ENCODE results near the gene DUS1L.

DNA sequence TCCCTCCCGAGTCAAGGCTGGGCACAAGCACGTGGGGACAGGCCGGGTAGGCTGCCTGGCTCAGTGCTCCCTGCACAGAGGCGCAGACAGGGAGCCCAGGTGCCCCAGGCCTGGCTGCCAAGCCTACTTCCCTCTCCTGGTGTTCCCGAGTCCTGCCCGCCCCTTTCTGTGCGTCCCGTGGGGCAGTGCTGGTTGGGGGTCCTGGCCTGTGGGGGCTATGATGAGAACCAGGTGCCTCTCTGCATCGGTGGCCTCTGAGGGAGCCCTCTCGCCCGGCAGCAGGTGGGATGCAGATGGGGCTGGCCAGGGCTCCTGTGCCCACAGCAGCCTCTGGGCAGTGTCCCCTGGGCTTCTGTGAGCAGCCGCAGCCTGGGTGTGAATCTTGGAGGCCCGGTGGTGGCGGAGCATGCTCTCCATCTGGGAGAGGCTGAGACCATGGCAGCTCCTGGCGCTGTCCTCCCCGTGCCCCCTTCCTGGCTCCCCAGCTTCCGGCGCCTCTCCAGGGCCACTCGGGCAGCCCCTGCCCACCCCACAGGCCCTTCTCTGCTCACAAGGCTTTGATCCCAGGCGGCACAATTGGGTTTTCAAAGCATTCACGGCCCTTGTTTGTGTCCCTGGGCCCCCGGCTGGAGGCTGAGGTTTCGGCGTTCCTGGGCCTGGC is 50.2 kb downstream of the DUS1L start:
- TF ChIP-seq CEBPB (IDR thresholded peaks at IDR 0.05; ENCODE audit: low read depth) (no peak), POLR2A (IDR thresholded peaks at IDR 0.05; ENCODE audit: borderline replicate concordance, extremely low read depth, insufficient read depth, insufficient read length) (no peak), POLR2AphosphoS5 (IDR thresholded peaks at IDR 0.05; ENCODE audit: low read depth, low read length) (no peak), EZH2 (IDR thresholded peaks at IDR 0.05) (no peak)
- TF ChIP-seq, protein P1, sequence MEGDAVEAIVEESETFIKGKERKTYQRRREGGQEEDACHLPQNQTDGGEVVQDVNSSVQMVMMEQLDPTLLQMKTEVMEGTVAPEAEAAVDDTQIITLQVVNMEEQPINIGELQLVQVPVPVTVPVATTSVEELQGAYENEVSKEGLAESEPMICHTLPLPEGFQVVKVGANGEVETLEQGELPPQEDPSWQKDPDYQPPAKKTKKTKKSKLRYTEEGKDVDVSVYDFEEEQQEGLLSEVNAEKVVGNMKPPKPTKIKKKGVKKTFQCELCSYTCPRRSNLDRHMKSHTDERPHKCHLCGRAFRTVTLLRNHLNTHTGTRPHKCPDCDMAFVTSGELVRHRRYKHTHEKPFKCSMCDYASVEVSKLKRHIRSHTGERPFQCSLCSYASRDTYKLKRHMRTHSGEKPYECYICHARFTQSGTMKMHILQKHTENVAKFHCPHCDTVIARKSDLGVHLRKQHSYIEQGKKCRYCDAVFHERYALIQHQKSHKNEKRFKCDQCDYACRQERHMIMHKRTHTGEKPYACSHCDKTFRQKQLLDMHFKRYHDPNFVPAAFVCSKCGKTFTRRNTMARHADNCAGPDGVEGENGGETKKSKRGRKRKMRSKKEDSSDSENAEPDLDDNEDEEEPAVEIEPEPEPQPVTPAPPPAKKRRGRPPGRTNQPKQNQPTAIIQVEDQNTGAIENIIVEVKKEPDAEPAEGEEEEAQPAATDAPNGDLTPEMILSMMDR (IDR thresholded peaks at IDR 0.05 in 2 of 3, conservative IDR thresholded peaks at IDR 0.05 in 1 of 3; ENCODE audit: borderline replicate concordance in 1 of 3, insufficient read depth in 1 of 3, low read depth in 2 of 3, low read length in 2 of 3), result no peak
